A549 (cell line): ENCODE data around the gene PSMC3IP. TPM values are rescaled to one million over a fixed set of nuclear protein-coding genes. Genes with fewer than 3 reads are reported as not detected.

Source experiments
- ATAC-seq, 2 experiments: fragments of 200-7000 bp in 1 of 2; fragments of >200 bp in 1 of 2; cut with Nextera tagmentation in 1 of 2; cut with Tn5 transposase in 1 of 2; 3 replicates each; pipeline versions ENCODE4 v1.8.0 to v1.9.1; 2018 to 2020; ENCODE audit warnings: mild to moderate bottlenecking in 1 of 2, moderate library complexity in 1 of 2
- CTCF ChIA-PET: fragments of 300-600 bp; sonication (Branson Sonifier 250); formaldehyde crosslinking; extraction: SDS; loops from one replicate; lab custom pipeline; 2021; ENCODE audit warnings: antibody characterized with exemption, inconsistent platforms; lab: Yijun Ruan, JAX
- POLR2A ChIA-PET: fragments of 350-600 bp; formaldehyde crosslinking; extraction: SDS; loops from one replicate; lab custom pipeline; 2021; ENCODE audit warnings: antibody characterized with exemption, inconsistent platforms; lab: Yijun Ruan, JAX
- DNase-seq, 2 experiments: peaks; one replicate each; pipeline versions ENCODE4 v3.0.0 to v3.0.0-alpha.2; 2011 to 2016; ENCODE audit warnings: low read depth in 1 of 2, low spot score in 1 of 2
- FAIRE-seq: peaks from 2 replicates; lab custom pipeline; 2011; peaks lifted over from hg19 to GRCh38; lab: Jason Lieb, UNC
- H3K27ac ChIP-seq, 2 experiments: fragments of >200 bp; sonication (Bioruptor Twin); formaldehyde crosslinking; 3 replicates each; pipeline ENCODE4 v1.5.1; 2016 to 2017
- H3K4me1 ChIP-seq: fragments of >200 bp; sonication (Bioruptor Twin); formaldehyde crosslinking; 3 replicates; pipeline ENCODE4 v1.6.1; 2016
- H3K4me2 ChIP-seq: fragments of >200 bp; sonication (Bioruptor Twin); formaldehyde crosslinking; 3 replicates; pipeline ENCODE4 v1.6.1; 2016
- H3K4me3 ChIP-seq: fragments of >200 bp; sonication (Bioruptor Twin); formaldehyde crosslinking; 3 replicates; pipeline ENCODE4 v1.5.1; 2016
- H3K9me3 ChIP-seq: fragments of >200 bp; sonication (Bioruptor Twin); formaldehyde crosslinking; 3 replicates; pipeline ENCODE4 v1.6.1; 2016
- BHLHE40 ChIP-seq: IDR thresholded peaks from 2 replicates; pipeline ENCODE4 v1.6.1; 2012; ENCODE audit warnings: low read depth, low read length, inconsistent platforms
- CBX8 ChIP-seq: fragments of 200-600 bp; sonication (generic); IDR thresholded peaks from 2 replicates; pipeline ENCODE4 v1.6.1; 2016
- EP300 ChIP-seq, 2 experiments: fragments of >200 bp; sonication (Bioruptor Twin); formaldehyde crosslinking; IDR thresholded peaks; 2 replicates in 1 of 2; 3 replicates in 1 of 2; pipeline ENCODE4 v1.6.1; 2016 to 2017
- HEYL ChIP-seq: fragments of 250-450 bp; sonication (Bioruptor Pico); IDR thresholded peaks from 2 replicates; pipeline ENCODE4 v1.8.0; 2021; ENCODE audit warnings: mild to moderate bottlenecking, moderate library complexity
- HOXB13 ChIP-seq: fragments of 250-450 bp; sonication (Bioruptor Pico); IDR thresholded peaks from 2 replicates; pipeline ENCODE4 v1.5.0; 2020; ENCODE audit warnings: low read depth, mild to moderate bottlenecking, moderate library complexity
- JUN ChIP-seq, 2 experiments: fragments of >200 bp; sonication (Bioruptor Twin); formaldehyde crosslinking; IDR thresholded peaks; 2 replicates in 1 of 2; 3 replicates in 1 of 2; pipeline ENCODE4 v1.6.1; 2016 to 2017
- KDM5A ChIP-seq: fragments of 200-600 bp; sonication (generic); IDR thresholded peaks from 2 replicates; pipeline ENCODE4 v1.6.1; 2016; ENCODE audit warnings: antibody characterized with exemption, mild to moderate bottlenecking
- MAFK ChIP-seq: fragments of 450-650 bp; IDR thresholded peaks from 2 replicates; pipeline ENCODE4 v1.6.1; 2014; ENCODE audit not compliant: partially characterized antibody
- NR3C1 ChIP-seq: fragments of >200 bp; sonication (Bioruptor Twin); formaldehyde crosslinking; IDR thresholded peaks from 3 replicates; pipeline ENCODE4 v1.6.1; 2017
- POLR2A ChIP-seq: IDR thresholded peaks from 2 replicates; pipeline ENCODE4 v1.6.1; 2012; ENCODE audit warnings: mild to moderate bottlenecking, low read length
- POLR2AphosphoS2 ChIP-seq: conservative IDR thresholded peaks from 2 replicates; pipeline ENCODE4 v1.6.1; 2012; ENCODE audit warnings: low read length, improper control_type of control experiment, inconsistent platforms
- RAD21 ChIP-seq, 2 experiments: fragments of >200 bp in 1 of 2; sonication (Bioruptor Twin) in 1 of 2; formaldehyde crosslinking in 1 of 2; IDR thresholded peaks in 1 of 2; conservative IDR thresholded peaks in 1 of 2; 2 replicates in 1 of 2; 3 replicates in 1 of 2; pipeline ENCODE4 v1.6.1; 2012 to 2018; ENCODE audit warnings: inconsistent platforms in 1 of 2
- SMC3 ChIP-seq: fragments of >200 bp; sonication (Bioruptor Twin); formaldehyde crosslinking; IDR thresholded peaks from 3 replicates; pipeline ENCODE4 v1.6.1; 2018; ENCODE audit warnings: inconsistent platforms
- TP53 ChIP-seq: fragments of 250-450 bp; sonication (Bioruptor Pico); IDR thresholded peaks from 2 replicates; pipeline ENCODE4 v1.5.0; 2021; ENCODE audit warnings: mild to moderate bottlenecking, moderate library complexity
- WGBS: methylation state at CpG from one replicate; pipeline ENCODE4 v1.1.6; 2017; ENCODE audit errors: missing lambda C conversion rate; 5-methylcytosine and 5-hydroxymethylcytosine counted together
- polyA plus RNA-seq, 4 experiments: library from polyadenylated mRNA; depleted of rRNA in 3 of 4; stranded (reverse); fragments of >200 nt; fragmentation: RNase III in 1 of 4; extraction: RNeasy Plus Mini Kit Qiagen cat#74134 plus additional on column Dnase treatment in 1 of 4; gene quantifications; 2 replicates in 3 of 4; 3 replicates in 1 of 4; pipeline ENCODE4 v1.2.3, GENCODE V29; 2011 to 2017
- TF ChIP-seq, protein P1 (sequence below): fragments of 450-650 bp; IDR thresholded peaks from 2 replicates; pipeline ENCODE4 v1.6.1; 2014; ENCODE audit warnings: antibody characterized with exemption
- TF ChIP-seq, protein P2 (sequence below): fragments of 250-450 bp; sonication (Bioruptor Pico); IDR thresholded peaks from 2 replicates; pipeline ENCODE4 v1.5.0; 2021; ENCODE audit warnings: mild to moderate bottlenecking, moderate library complexity, borderline replicate concordance
- TF ChIP-seq, protein P3 (sequence below): IDR thresholded peaks from 2 replicates; pipeline ENCODE4 v1.6.1; 2012
- TF ChIP-seq, protein P4 (sequence below): fragments of 200-600 bp; sonication (generic); IDR thresholded peaks from 2 replicates; pipeline ENCODE4 v1.6.1; 2016; ENCODE audit warnings: antibody characterized with exemption, mild to moderate bottlenecking, moderate library complexity

The PSMC3IP gene
- polyA plus RNA-seq, 2 of the 4 experiments (the other 2 are of a cell fraction), result 26.1 to 37.9 TPM

DNA sequence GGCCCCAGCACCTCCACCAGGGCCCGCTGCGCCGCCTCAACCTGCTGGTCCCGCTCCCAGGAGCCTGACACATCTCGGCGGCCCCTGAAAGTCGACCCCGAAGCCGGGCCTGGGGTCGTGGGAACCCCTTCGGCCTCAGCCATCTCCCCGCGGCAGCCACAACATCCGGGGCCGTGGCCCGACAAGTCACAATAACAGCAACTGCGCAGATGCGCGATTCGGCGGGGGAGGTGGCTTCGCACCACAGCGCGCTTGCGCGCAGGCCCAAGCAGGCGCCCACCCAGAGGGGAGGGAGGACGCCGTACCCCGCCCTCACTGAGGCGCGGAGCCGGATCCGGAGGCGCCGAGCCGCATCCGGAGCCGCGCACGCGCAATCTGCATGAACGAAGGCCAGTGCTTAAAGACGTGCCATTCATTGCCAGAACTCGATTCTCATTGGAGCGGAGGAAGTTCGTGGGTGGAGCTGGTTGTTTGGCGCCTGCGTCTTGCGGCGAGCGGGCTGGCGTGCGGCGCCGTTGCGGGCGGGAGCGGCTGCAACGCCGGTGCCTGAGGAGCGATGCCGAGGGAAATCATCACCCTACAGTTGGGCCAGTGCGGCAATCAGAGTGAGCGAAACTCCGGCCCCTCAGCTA lies 31.8 kb upstream of the PSMC3IP start, which contains the start of the genes RETREG3 and TUBG1 (continued):
- no peak for TF ChIP-seq HOXB13
- no peak for TF ChIP-seq POLR2AphosphoS2
- TF ChIP-seq, protein P1, sequence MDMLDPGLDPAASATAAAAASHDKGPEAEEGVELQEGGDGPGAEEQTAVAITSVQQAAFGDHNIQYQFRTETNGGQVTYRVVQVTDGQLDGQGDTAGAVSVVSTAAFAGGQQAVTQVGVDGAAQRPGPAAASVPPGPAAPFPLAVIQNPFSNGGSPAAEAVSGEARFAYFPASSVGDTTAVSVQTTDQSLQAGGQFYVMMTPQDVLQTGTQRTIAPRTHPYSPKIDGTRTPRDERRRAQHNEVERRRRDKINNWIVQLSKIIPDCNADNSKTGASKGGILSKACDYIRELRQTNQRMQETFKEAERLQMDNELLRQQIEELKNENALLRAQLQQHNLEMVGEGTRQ, result no peak; the same call in 1 of the 2 replicates
- TF ChIP-seq BHLHE40, result no peak
- TF ChIP-seq JUN (IDR thresholded peaks at IDR 0.05), result peak; percentile 53 to 87

DNA sequence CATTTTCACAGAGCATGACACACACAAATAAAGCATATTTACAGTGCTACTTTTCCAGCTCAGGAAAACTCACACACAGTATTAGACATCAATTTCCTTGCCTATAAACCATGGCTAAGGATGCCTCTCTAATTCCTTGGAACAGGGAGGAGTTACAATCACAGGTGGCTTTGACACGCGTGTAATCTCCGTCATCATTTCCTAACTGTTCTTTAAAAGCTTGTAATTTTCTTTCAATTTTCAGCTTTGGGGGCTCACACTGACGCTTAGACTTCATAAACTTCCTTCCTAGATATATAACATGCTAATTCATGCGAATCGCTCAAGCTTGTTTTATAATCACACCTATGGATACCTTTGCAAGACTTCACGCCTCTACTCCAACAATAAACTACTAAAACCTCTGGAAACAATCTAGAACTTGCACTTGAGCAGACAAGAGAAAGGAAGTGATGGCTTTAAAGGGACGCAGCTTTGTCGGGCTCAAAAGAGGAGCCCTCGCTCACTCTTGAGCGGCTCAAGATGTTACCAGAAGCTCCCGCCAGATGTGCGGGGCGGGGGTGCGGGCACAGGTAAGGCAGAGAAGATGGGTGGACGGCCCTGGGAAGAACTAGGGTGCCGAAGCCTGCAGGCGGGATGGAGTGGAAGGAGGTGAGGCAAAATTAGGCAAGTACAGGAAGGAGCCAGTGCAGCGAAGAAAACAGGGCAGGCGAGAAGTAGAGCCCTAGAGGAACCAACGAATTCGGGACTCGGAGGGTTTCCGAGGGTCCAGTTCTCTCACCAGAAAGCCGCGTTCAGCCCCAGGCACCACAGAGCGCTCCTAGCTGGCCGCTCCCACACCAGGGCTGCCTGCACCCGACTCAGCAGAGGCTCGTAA lies 31.0 kb upstream of the PSMC3IP start:
- ChIA-PET POLR2A (interaction anchor here (0.6 to 3.0 kb wide), 16 partner anchors 9 to 216 kb away, joined by 3 to 43 read pairs (median 5); partner anchors contain the start of genes BECN1, CCR10, CNTD1 and COA3), CTCF (interaction anchor here (0.5 to 7.8 kb wide), 24 partner anchors 9 to 165 kb away, joined by 3 to 65 read pairs (median 4); partner anchors contain the start of genes PLEKHH3, PSMC3IP and VPS25)
- H3K4me2 ChIP-seq, result peak overlapping the region; percentile 87
- peak; percentile 82 to 83 for ATAC-seq
- no peak for FAIRE-seq
- WGBS, result 2% methylated on average over 27 of the region's 30 CpGs
- peak overlapping the region; percentile 79 to 89 for H3K27ac ChIP-seq
- H3K9me3 ChIP-seq, result no peaks in the 10 kb centered on the region
- DNase-seq, result no peak
- TF ChIP-seq HEYL (CRISPR knock-in tag), result no peak
- TF ChIP-seq, protein P2, sequence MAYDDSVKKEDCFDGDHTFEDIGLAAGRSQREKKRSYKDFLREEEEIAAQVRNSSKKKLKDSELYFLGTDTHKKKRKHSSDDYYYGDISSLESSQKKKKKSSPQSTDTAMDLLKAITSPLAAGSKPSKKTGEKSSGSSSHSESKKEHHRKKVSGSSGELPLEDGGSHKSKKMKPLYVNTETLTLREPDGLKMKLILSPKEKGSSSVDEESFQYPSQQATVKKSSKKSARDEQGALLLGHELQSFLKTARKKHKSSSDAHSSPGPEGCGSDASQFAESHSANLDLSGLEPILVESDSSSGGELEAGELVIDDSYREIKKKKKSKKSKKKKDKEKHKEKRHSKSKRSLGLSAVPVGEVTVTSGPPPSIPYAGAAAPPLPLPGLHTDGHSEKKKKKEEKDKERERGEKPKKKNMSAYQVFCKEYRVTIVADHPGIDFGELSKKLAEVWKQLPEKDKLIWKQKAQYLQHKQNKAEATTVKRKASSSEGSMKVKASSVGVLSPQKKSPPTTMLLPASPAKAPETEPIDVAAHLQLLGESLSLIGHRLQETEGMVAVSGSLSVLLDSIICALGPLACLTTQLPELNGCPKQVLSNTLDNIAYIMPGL (CRISPR knock-in tag), result 0 out of 2 replicates have a peak, but pooled peaks have one; percentile 14
- peak in 1 of 2 experiments; percentile 29; a peak in 2 of 5 replicates for TF ChIP-seq RAD21 (conservative IDR thresholded peaks at IDR 0.05 in 1 of 2, IDR thresholded peaks at IDR 0.05 in 1 of 2)
- H3K4me1 ChIP-seq, result peaks cover 22% of the 10 kb centered on the region
- peak overlapping the region; percentile 67 for H3K4me3 ChIP-seq

DNA sequence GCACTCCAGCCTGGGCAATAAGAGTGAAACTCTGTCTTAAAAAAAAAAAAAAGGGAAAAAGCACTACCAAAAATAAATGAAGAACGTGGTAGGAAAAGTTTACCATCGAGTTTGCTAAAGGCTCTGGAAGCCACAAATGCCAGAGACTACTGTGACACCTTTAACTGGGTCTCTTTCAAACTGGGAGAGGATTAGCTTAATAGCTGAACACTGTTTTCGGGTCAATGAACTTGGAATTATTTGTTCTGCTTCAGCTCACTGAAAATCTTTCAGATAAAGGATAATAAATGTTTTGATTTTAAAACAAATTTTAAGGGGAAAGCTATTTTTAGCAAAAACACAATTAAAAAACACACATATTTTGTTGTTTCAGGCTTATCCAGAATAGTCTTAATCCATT lies 30.2 kb upstream of the PSMC3IP start:
- H3K9me3 ChIP-seq, result no peaks in the 10 kb centered on the region
- peak overlapping the region in 1 of 2 experiments; percentile 79; a peak in 1 of 6 replicates for H3K27ac ChIP-seq
- CTCF ChIA-PET, result interaction anchor here (0.5 to 7.8 kb wide), 13 partner anchors 8 to 155 kb away, joined by 3 to 65 read pairs (median 5); partner anchors contain the start of genes PLEKHH3 and PSMC3IP
- ATAC-seq, result no peak
- DNase-seq, result no peak
- H3K4me1 ChIP-seq, result peaks cover 22% of the 10 kb centered on the region
- 53% methylated on average over 3 of the region's 3 CpGs for WGBS
- H3K4me2 ChIP-seq, result peak overlapping the region; percentile 87
- no peak for FAIRE-seq
- TF ChIP-seq CBX8 (no peak), MAFK (no peak), SMC3 (no peak), TP53 (CRISPR knock-in tag) (no peak), KDM5A (no peak), POLR2A (no peak), POLR2AphosphoS2 (no peak), NR3C1 (no peak), EP300 (IDR thresholded peaks at IDR 0.05) (no peak)
- TF ChIP-seq, protein P3, sequence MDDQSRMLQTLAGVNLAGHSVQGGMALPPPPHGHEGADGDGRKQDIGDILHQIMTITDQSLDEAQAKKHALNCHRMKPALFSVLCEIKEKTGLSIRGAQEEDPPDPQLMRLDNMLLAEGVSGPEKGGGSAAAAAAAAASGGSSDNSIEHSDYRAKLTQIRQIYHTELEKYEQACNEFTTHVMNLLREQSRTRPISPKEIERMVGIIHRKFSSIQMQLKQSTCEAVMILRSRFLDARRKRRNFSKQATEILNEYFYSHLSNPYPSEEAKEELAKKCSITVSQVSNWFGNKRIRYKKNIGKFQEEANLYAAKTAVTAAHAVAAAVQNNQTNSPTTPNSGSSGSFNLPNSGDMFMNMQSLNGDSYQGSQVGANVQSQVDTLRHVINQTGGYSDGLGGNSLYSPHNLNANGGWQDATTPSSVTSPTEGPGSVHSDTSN, result no peak
- TF ChIP-seq, protein P4, sequence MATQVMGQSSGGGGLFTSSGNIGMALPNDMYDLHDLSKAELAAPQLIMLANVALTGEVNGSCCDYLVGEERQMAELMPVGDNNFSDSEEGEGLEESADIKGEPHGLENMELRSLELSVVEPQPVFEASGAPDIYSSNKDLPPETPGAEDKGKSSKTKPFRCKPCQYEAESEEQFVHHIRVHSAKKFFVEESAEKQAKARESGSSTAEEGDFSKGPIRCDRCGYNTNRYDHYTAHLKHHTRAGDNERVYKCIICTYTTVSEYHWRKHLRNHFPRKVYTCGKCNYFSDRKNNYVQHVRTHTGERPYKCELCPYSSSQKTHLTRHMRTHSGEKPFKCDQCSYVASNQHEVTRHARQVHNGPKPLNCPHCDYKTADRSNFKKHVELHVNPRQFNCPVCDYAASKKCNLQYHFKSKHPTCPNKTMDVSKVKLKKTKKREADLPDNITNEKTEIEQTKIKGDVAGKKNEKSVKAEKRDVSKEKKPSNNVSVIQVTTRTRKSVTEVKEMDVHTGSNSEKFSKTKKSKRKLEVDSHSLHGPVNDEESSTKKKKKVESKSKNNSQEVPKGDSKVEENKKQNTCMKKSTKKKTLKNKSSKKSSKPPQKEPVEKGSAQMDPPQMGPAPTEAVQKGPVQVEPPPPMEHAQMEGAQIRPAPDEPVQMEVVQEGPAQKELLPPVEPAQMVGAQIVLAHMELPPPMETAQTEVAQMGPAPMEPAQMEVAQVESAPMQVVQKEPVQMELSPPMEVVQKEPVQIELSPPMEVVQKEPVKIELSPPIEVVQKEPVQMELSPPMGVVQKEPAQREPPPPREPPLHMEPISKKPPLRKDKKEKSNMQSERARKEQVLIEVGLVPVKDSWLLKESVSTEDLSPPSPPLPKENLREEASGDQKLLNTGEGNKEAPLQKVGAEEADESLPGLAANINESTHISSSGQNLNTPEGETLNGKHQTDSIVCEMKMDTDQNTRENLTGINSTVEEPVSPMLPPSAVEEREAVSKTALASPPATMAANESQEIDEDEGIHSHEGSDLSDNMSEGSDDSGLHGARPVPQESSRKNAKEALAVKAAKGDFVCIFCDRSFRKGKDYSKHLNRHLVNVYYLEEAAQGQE, result no peak
- TF ChIP-seq, protein P2 (CRISPR knock-in tag), result no peak
- peak overlapping the region; percentile 67 for H3K4me3 ChIP-seq
- POLR2A ChIA-PET, result interaction anchor here (1.4 to 3.0 kb wide), 2 partner anchors 30 to 70 kb away, joined by 12 to 43 read pairs; partner anchors contain the start of genes PLEKHH3 and PSMC3IP
